GM06990 (cell line): ENCODE measurements around the gene RHBDD1.

ENCODE experiments used
- DNase-seq: peaks from one replicate; pipeline ENCODE4 v3.0.0-alpha.2; 2011; ENCODE audit not compliant: insufficient read length; ENCODE audit errors: extremely low read depth
- H3K27me3 ChIP-seq: replicated peaks from 2 replicates; pipeline ENCODE4 v1.6.0; 2011; ENCODE audit warnings: low read length; ENCODE audit not compliant: control insufficient read depth, insufficient read depth
- H3K36me3 ChIP-seq: 2 replicates; pipeline ENCODE4 v1.5.1; 2011; ENCODE audit warnings: low read length; ENCODE audit not compliant: control insufficient read depth, insufficient read depth
- H3K4me3 ChIP-seq: replicated peaks from 2 replicates; pipeline ENCODE4 v1.5.1; 2011; ENCODE audit warnings: low read depth, mild to moderate bottlenecking, control low read depth, low read length
- CTCF ChIP-seq: IDR thresholded peaks from 2 replicates; pipeline ENCODE4 v1.5.1; 2011; ENCODE audit warnings: low read length, control low read depth, mild to moderate bottlenecking, inconsistent platforms; ENCODE audit not compliant: insufficient read depth, poor library complexity, severe bottlenecking

Gene RHBDD1

DNA sequence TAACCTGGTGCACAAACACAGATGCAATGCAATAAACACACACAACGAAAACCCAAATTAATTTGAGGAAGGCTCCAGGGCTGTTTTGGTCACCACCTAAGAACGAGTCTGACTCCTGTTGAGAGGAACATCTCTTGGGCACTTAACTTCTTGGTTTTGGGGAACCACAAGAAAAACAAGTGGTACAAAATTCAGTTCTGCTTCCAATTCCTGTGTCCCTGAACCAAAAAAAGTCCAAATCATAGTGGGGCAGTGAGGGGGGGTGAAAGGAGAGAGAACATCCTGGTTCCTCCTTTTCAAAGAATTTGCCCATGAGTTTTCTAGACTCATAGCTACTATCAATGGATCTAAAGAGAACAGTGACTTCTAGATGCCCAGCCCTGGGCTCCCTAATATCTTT is 184.6 kb downstream of the RHBDD1 start:
- no peak for TF ChIP-seq CTCF
- Histone ChIP-seq H3K27me3 (no peaks in the 10 kb centered on the region), H3K4me3 (no peak overlapping the region), H3K36me3 (0 out of 2 replicates have a peak, but pooled peaks cover 2% of the 10 kb centered on the region)
- DNase-seq = no peak

- H3K27me3 ChIP-seq = no peaks in the 10 kb centered on the region
- TF ChIP-seq CTCF = no peak
- H3K4me3 ChIP-seq = no peak overlapping the region
- H3K36me3 ChIP-seq = no peaks in the 10 kb centered on the region
- DNase-seq = no peak
These were observed 186.8 kb downstream of the RHBDD1 start for GRCh38 chr2:227022608-227023007.

- no peak for TF ChIP-seq CTCF
- no peak for DNase-seq
- Histone ChIP-seq H3K4me3 (no peak overlapping the region), H3K36me3 (no peaks in the 10 kb centered on the region), H3K27me3 (no peaks in the 10 kb centered on the region)
These were observed 189.7 kb downstream of the RHBDD1 start for GRCh38 chr2:227025510-227025909.

DNA sequence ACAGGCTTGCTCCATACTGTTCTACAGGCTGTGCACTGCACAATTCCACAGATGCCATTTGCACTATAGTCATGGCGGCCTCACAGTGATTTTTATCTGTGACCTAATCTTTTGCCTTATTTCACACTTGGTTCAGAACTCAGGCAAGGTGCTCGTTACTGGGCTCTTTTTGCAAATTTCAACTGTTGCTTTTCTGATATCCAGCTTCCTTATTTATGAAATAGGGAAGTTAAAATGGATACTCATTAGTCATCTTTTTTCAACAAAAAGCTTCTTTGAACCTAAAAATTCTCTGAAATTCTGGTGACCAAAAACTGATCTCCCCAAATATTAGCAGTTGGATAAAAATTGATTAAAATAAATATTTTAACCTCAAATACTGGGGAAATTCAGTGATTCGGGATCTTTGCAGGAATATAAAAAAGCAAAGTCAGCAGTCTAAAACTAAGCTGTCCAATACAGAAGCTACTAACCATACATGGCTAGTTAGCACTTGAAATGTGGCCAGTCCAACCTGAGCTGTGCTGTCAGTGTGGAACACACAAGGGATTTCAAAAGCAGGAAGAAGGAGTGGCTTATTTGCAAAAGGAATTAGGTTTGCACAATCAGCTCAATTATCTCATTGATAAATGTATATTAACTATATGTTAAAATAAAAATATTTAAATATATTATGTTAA is 193.7 kb downstream of the RHBDD1 start:
- H3K27me3 ChIP-seq = no peaks in the 10 kb centered on the region
- no peak overlapping the region for H3K4me3 ChIP-seq
- DNase-seq = no peak
- TF ChIP-seq CTCF = no peak
- no peaks in the 10 kb centered on the region for H3K36me3 ChIP-seq

DNA sequence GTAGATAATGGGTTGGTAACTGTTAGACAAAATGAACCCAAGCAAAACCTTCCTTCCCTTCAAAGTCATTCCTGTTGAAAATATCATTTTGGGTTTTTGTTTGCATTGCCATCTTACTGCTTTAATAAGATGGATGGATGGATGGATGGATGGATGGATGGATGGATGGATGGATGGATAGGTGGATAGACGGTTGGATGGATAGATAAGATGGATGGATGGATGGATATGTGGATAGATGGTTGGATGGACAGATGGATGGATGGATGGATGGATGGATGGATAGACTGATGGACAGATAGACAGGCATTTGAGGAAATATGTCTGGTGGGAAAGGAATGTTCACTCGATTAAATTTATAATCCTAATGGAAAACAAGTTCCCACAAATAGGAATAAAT is 194.9 kb downstream of the RHBDD1 start:
- no peak overlapping the region for H3K4me3 ChIP-seq
- no peak for TF ChIP-seq CTCF

DNA sequence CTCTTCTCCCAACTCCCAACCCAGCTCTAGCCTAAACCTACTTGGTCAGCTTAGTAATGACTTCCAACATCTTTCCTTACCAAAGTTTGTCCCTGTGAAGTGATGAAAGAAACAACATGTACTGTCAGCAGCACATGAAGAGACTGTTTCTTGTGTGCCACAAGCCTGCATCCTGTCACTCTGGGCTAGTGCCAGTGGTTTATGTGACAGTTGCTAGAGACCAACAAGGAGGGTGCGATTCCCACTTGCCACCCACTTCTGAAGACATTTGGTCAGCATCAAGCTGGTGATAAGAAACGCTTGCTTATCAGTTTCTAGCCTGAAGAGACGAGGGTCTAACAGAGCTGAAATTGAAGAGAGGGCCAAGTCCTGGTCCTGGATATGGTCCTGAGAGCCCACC is 195.5 kb downstream of the RHBDD1 start:
- no peak overlapping the region for H3K4me3 ChIP-seq
- no peak for TF ChIP-seq CTCF
- no peaks in the 10 kb centered on the region for H3K36me3 ChIP-seq
- H3K27me3 ChIP-seq = no peaks in the 10 kb centered on the region
- no peak for DNase-seq

More for the DNA sequence above, 194.9 kb downstream of the RHBDD1 start:
- Histone ChIP-seq H3K27me3 (no peaks in the 10 kb centered on the region), H3K36me3 (no peaks in the 10 kb centered on the region)
- no peak for DNase-seq
